Stimulated activated CD8-positive, alpha-beta memory T cell treated with anti-CD3 and anti-CD28 coated beads, Interleukin-7, amount 100 ng/mL, for 48 hours (primary cell): ENCODE data around the gene ARMH1.
"Not testable (repeated sequence)": the region's sequence is repeated elsewhere in the genome, so short reads cannot be mapped to it uniquely, and the experiment has no call there.

Experiments
- DNase-seq, 2 donors: peaks; one replicate each; pipeline ENCODE4 v3.0.0-alpha.2; 2020; ENCODE audit warnings: low read depth in 1 of 2; ENCODE audit errors: extremely low read depth in 1 of 2

The ARMH1 gene

GRCh38 chr1:44719318-44719717 lies 44.8 kb downstream of the ARMH1 start:
- DNase-seq: no peak

DNA sequence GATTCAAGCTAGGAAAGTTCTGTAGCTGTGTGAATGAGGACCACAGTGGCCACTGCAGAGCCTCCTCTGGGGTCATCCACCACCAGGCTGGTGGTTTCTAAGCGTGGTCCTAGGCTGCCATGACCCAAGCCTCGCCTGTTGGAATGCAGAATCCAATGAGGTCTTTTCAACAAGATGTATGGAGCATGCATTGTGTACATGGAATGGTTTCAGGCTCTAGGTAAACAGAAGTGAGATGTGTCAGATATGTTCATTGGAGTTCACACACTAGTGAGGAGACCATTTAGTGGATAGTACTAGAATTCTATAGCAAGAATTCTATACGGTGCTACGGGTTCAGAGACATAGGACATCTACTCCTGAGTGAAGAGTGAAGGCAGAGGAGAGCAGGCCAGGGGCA lies 45.8 kb downstream of the ARMH1 start:
- DNase-seq: no peak

GRCh38 chr1:44721485-44722361 lies 47.2 kb downstream of the ARMH1 start:
- DNase-seq: peak in 1 of 2 donors; percentile 85

GRCh38 chr1:44723064-44723463 lies 48.5 kb downstream of the ARMH1 start:
- no peak for DNase-seq

GRCh38 chr1:44723496-44724295 lies 49.2 kb downstream of the ARMH1 start:
- DNase-seq: no peak

GRCh38 chr1:44724296-44724954 lies 49.9 kb downstream of the ARMH1 start:
- no peak for DNase-seq

DNA sequence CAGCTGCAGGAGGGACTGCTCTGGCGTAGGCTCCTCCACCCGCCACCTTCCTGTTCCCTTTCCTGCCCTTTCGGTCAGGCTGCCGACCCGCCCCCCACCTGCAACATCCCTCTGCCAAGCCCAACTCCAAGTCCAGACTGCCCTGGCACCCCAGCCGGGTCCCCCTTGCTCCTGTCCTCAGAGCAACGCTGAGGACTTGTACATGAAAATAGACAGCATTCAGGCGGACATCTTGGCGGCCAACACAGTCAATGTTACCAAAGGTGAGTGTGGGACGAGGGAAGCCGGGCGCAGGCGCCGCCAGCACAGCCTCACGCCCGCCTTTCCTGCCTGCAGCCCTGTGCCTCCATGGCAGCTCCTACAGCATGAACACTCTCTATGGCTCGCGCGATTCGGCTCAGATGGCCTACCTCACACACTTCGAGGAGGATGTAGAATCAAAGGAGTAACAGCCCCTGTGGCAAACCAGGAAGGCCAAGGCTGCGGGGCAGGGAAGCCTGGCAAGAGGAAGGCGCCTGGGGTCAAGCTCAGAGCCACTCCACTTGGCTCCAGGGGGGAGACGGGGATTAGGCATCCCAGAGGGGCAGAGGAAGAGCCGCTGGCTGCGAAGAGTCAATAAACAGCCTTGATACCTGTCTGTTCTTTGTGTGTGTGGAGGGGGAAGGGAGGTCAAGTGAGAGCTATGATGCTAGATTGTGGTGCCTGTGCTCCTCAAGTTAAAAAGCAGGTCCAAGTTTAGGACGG lies 50.6 kb downstream of the ARMH1 start:
- DNase-seq: no peak

GRCh38 chr1:44730741-44731512 lies 56.4 kb downstream of the ARMH1 start, which contains the start of gene RNU5D-1:
Gene RNU5D-1 (minus strand): TSS chr1:44731170.
- DNase-seq: peak; percentile 76 to 92

GRCh38 chr1:44733365-44733764 lies 58.9 kb downstream of the ARMH1 start:
- no peak for DNase-seq

GRCh38 chr1:44733784-44734183 lies 59.3 kb downstream of the ARMH1 start:
- DNase-seq: no peak

DNA sequence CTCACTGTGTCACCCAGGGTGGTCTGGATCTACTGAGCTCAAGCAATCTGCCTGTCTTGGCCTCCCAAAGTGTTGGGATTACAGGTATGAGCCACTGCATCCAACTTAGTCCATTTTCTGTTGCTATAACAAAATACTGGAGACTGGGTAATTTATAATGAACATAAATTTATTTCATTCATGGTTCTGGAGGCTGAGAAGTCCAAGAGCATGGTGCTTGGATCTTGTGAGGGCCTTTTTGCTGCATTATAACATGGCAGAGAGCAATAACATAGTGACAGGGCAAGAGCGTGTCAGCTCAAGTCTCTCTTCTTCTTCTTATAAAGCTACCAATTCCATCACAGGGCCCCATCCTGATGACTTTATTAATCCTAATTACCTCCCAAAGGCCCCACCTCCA lies 61.5 kb downstream of the ARMH1 start:
- no peak for DNase-seq

- DNase-seq: not testable (repeated sequence)
These were observed 64.4 kb downstream of the ARMH1 start for GRCh38 chr1:44738953-44739306.

DNA sequence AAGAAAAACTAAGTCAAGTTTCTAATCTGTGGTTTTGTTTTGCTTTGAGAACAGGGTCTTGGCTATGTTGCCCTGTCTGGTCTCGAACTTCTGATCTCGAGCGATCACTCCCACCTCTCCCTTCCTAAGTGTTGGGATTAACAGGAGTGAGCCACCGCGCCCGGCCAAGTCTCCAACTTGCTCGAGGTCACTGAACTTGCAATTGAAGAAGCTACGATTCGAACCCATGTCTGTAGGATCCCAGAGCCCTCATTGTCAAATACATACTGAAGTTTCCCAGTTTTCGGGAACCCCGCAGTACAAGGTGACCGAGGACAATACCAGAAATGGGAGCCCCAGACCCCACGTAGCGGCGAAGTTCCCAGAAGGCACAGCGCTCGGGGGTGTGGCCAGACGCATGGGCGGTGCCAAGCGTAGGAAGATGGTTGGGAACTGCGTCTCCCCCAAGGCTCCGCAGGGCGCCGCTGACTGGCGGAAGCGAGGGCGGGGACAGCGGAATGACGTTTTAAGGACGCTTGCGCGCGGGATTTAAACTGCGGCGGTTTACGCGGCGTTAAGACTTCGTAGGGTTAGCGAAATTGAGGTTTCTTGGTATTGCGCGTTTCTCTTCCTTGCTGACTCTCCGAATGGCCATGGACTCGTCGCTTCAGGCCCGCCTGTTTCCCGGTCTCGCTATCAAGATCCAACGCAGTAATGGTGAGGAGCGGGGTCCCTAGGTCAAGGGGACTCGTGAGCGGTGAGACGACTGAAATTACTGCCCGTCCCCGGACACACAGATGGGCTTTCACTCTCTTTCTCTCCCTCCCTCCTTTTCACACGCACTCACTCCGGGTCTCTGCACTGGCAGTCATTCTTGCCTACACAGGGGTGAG lies 65.0 kb downstream of the ARMH1 start, which contains the start of gene KIF2C:
Gene KIF2C (plus strand): TSS at position 531 of the 872 bp plus-strand sequence. CDS start 96 bp downstream, at position 627.
- peak; percentile 96 for DNase-seq

GRCh38 chr1:44740179-44740617 lies 65.7 kb downstream of the ARMH1 start:
- no peak for DNase-seq

DNA sequence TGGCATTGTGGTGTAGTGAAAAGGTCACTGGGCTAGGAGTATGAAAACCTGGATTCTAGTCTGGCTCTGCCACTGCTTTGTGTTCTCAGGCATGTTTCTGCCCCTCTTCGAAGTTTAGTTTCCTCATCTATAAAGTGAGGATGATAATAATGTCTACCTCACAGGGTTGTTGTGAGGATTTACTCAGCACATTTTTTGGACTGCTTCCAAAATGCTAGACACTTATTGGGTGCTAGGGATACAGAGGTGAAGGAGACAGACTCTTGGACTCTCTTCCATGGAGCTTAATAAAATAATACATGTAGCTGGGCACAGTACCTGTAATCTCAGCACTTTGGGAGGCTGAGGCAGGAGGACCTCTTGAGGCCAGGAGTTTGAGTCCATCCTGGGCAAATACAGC lies 68.7 kb downstream of the ARMH1 start:
- DNase-seq: no peak

GRCh38 chr1:44747878-44748277 lies 73.4 kb downstream of the ARMH1 start:
- DNase-seq: no peak

DNA sequence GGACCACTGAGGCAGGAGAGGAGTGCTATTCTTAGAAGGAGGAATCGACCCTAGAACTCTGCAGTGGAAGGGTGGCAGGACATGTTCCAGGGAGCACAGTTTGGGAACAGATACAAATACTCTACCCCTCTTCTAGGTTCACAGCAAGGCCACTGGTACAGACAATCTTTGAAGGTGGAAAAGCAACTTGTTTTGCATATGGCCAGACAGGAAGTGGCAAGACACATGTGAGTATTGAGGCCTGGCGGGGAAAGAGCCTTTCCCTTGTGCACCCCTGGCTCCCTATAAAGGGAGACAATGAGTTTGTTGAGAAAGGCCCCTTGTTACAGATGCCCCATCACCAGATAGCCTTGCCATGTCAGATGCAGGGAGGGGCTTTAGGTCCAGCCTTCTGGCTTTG lies 82.9 kb downstream of the ARMH1 start:
- no peak for DNase-seq

DNA sequence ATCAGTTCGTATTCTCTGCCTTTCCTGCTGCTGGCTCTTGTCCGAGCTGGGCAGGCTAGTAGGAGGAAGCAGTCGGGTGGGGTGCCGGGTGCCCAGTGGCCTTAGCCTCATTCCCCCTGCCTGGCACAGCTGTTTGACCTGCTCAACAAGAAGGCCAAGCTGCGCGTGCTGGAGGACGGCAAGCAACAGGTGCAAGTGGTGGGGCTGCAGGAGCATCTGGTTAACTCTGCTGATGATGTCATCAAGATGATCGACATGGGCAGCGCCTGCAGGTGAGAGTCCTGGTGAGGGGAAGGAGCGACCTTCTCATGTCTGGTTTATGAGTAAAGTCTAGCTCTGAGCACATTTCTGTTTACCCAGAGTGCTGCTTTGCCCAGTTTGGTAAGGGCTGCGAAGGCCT lies 84.6 kb downstream of the ARMH1 start:
- DNase-seq: no peak

GRCh38 chr1:44760876-44761275 lies 86.4 kb downstream of the ARMH1 start:
- no peak for DNase-seq
